ENCODE data around the gene LDB1. TPM values are rescaled to one million over a fixed set of nuclear protein-coding genes. Genes with fewer than 3 reads are reported as not detected.

Gene LDB1, protein sequence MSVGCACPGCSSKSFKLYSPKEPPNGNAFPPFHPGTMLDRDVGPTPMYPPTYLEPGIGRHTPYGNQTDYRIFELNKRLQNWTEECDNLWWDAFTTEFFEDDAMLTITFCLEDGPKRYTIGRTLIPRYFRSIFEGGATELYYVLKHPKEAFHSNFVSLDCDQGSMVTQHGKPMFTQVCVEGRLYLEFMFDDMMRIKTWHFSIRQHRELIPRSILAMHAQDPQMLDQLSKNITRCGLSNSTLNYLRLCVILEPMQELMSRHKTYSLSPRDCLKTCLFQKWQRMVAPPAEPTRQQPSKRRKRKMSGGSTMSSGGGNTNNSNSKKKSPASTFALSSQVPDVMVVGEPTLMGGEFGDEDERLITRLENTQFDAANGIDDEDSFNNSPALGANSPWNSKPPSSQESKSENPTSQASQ
- 10 to 100 TPM; 46.5 to 46.6 TPM for total RNA-seq

DNA sequence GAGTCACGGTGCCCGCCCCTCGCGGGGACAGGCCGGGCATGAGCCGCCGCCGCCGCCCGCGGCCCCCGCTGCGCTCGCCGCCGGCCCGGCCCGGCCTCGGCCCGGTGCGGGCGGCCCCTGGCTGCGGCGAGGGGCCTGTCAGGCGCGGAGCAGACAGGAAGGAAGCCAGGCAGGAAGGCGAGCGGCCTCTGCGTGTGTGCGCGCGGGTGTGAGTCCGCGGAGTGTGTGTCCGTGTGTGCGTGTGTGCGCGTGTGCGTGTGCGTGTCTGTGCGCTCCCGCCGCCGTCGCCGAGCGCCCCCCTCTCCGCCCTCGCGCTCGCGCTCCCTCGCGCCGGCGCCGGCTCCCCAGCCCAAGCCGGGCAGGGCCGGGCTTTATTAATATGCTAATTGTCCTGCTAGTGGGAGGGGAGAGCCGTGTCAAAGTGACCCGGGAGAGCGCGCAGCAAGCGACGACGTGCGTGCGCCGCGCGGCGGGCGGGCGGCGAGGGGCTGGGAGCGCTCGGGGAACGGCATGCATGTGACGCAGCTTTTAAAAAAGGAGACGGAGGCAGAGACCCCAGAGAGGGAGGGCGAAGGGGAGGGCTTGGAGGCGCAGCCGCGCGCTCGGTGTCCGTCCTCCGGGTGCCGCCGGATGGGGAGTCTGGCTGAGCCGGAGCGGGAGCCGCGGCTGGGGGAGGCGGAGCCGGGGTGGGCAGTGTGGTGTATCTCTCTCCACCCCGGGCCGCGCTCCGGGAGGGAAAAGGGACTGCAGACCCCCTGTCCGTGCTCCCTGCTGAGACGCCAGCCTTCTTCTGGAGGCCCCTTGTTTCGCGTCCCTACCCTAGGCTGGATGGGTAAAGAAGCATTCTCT, at the start of gene LDB1:
Gene LDB1 (minus strand): TSS at position 227 of the 849 bp plus-strand sequence. CDS start 258 bp downstream, outside the sequence.
- Mint-ChIP-seq H3K9me3 (no peaks in the 10 kb centered on the region), H3K27ac (peak within 1 kb of the TSS; percentile 98), H3K27me3 (ENCODE audit: low read depth) (no peaks in the 10 kb centered on the region), H3K4me1 (ENCODE audit: low read depth) (peaks cover 38% of the 10 kb centered on the region), H3K36me3 (ENCODE audit: low read depth) (no peaks in the 10 kb centered on the region), H3K4me3 (peak within 1 kb of the TSS; percentile 93)
- peak; percentile 72 for DNase-seq
- intact Hi-C loops (cut with micrococcal nuclease) = no loop called here
- CTCF ChIA-PET = no interaction called here

DNA sequence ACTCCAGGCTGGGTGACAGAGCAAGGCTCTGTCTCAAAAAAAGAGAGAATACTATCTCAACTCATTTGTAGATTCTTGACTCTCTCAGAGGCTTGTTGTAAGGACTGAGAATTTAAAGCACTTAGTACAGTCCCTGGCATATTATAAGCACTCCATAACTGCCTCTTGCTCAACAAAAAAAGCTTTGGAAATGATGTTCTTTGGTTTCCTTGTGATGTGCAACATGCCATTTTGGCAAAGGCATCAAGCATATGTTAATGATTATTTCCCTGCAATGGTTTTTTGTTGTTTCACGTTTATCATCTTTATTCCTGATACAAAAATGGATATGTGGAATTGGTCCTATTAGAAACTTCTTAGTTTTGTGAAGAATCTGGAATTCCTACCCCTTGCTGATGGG, 47.7 kb upstream of the LDB1 start:
- no peak overlapping the region for H3K27ac Mint-ChIP-seq
- intact Hi-C loops (cut with micrococcal nuclease) = loop anchor here (5.0 to 10.0 kb wide), 2 partner anchors 224 to 417 kb away; no protein-coding TSS in a partner anchor
- H3K4me1 Mint-ChIP-seq (ENCODE audit: low read depth) = peaks cover 10% of the 10 kb centered on the region
- DNase-seq = no peak
- no peak overlapping the region for H3K4me3 Mint-ChIP-seq
- no peaks in the 10 kb centered on the region for H3K9me3 Mint-ChIP-seq
- H3K36me3 Mint-ChIP-seq (ENCODE audit: low read depth) = peaks cover 7% of the 10 kb centered on the region
- CTCF ChIA-PET = interaction anchor here (0.6 to 5.1 kb wide), 5 partner anchors 21 to 184 kb away, joined by 3 to 71 read pairs (median 4); partner anchors contain the start of gene ELOVL3
- no peaks in the 10 kb centered on the region for H3K27me3 Mint-ChIP-seq (ENCODE audit: low read depth)

DNA sequence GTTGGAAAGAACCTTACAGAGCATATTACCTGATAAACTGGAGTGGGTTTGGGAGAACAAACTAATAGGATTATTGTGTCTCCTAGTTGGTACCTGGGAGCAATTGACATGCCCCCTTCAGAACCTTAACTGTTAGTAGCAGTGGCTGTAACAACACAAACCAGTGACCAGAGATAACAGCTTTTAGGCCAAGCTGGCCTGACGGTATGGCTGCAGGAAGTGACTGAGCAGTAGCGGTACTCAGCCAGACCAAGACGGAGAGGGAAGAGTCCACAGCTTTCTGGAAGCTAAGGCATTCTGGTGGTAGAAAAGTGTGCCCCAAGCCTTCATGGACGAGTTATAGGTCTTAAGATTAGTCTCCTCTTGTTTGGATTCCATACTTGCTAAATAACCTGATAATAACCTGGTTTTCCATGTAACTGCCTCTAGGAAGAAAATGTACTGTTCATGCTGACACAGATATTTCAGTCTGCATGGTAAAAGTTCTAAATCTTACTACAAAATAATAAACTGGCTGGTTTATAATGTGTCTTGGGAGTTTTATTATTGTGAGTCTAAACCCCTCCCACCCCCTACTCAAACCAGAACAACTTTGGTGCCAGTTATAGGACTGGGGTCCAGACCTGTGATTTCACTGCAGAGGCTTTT, 43.3 kb upstream of the LDB1 start:
- Mint-ChIP-seq H3K27ac (no peak overlapping the region), H3K4me3 (no peak overlapping the region), H3K27me3 (ENCODE audit: low read depth) (no peaks in the 10 kb centered on the region), H3K36me3 (ENCODE audit: low read depth) (peaks cover 40% of the 10 kb centered on the region), H3K4me1 (ENCODE audit: low read depth) (peaks cover 2% of the 10 kb centered on the region), H3K9me3 (no peaks in the 10 kb centered on the region)
- DNase-seq = no peak
- intact Hi-C loops (cut with micrococcal nuclease) = loop anchor here (10.0 kb wide), 1 partner anchor 421 kb away; no protein-coding TSS in a partner anchor
- CTCF ChIA-PET = no interaction called here

DNA sequence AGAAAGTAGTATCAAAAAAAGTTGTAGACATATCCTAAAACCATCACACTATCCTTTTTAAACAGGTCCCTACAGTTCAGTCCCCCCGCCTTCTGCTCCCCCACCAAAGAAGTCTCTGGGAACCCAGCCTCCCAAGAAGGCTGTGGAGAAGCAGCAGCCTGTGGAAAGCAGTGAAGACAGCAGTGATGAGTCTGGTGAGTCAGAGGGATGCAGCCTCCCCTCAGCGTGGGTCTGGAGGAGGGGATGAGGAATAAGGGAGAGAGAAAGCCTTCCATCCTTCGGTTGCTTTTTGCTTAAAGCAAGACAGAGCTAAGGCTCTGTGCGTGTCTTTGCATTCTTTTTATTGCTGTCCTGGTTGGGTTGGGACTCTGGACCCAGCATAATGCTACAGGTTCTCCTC, 39.7 kb upstream of the LDB1 start:
- Mint-ChIP-seq H3K9me3 (no peaks in the 10 kb centered on the region), H3K27me3 (ENCODE audit: low read depth) (no peaks in the 10 kb centered on the region), H3K4me3 (no peak overlapping the region), H3K36me3 (ENCODE audit: low read depth) (peaks cover 69% of the 10 kb centered on the region), H3K27ac (no peak overlapping the region), H3K4me1 (ENCODE audit: low read depth) (peaks cover 35% of the 10 kb centered on the region)
- CTCF ChIA-PET = interaction anchor here (2.8 kb wide), 1 partner anchor 10 kb away, joined by 41 read pairs; no protein-coding TSS in a partner anchor
- intact Hi-C loops (cut with micrococcal nuclease) = loop anchor here (10.0 kb wide), 1 partner anchor 425 kb away; no protein-coding TSS in a partner anchor
- no peak for DNase-seq

DNA sequence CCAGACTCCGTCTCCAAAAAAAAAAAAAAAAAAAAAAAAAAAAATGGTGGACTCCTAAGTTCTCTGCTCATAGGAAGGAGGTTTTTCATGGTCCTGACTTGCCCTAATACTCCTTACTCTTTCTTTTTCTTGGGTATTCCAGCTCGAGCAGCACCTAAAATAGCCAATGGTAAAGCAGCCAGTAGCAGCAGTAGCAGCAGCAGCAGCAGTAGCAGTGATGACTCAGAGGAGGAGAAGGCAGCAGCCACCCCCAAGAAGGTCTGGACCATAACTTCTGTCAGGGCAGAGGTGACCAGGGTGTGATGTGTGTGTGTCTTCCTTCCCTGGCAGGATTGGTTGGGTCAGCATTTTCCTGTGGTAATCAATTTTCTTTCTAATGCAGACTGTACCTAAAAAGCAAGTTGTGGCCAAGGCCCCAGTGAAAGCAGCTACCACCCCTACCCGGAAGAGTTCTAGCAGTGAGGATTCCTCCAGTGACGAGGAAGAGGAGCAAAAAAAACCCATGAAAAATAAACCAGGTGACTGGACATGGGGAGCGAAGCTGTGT, 39.0 kb upstream of the LDB1 start:
- Mint-ChIP-seq H3K4me3 (no peak overlapping the region), H3K36me3 (ENCODE audit: low read depth) (peaks cover 76% of the 10 kb centered on the region), H3K27me3 (ENCODE audit: low read depth) (no peaks in the 10 kb centered on the region), H3K4me1 (ENCODE audit: low read depth) (peaks cover 42% of the 10 kb centered on the region), H3K27ac (no peak overlapping the region), H3K9me3 (no peaks in the 10 kb centered on the region)
- CTCF ChIA-PET = interaction anchor here (2.8 kb wide), 1 partner anchor 11 kb away, joined by 41 read pairs; no protein-coding TSS in a partner anchor
- intact Hi-C loops (cut with micrococcal nuclease) = no loop called here
- DNase-seq = no peak

DNA sequence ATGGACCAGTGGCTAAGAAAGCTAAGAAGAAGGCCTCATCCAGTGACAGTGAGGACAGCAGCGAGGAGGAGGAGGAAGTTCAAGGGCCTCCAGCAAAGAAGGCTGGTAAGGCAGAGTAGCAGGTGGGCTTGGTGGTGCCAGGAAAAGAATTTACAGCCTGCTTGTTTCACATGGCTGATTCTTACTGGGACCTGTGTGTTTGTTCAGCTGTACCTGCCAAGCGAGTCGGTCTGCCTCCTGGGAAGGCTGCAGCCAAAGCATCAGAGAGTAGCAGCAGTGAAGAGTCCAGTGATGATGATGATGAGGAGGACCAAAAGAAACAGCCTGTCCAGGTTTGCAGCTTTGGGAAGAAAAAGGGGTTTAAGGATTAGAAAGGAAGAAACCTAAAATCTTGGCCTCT, 37.1 kb upstream of the LDB1 start:
- CTCF ChIA-PET = interaction anchor here (0.6 to 2.1 kb wide), 5 partner anchors 12 to 195 kb away, joined by 3 to 8 read pairs (median 5); no protein-coding TSS in a partner anchor
- H3K4me3 Mint-ChIP-seq = no peak overlapping the region
- H3K27me3 Mint-ChIP-seq (ENCODE audit: low read depth) = no peaks in the 10 kb centered on the region
- H3K9me3 Mint-ChIP-seq = no peaks in the 10 kb centered on the region
- peaks cover 85% of the 10 kb centered on the region for H3K36me3 Mint-ChIP-seq (ENCODE audit: low read depth)
- no peak overlapping the region for H3K27ac Mint-ChIP-seq
- DNase-seq = no peak
- intact Hi-C loops (cut with micrococcal nuclease) = no loop called here
- H3K4me1 Mint-ChIP-seq (ENCODE audit: low read depth) = peaks cover 51% of the 10 kb centered on the region

DNA sequence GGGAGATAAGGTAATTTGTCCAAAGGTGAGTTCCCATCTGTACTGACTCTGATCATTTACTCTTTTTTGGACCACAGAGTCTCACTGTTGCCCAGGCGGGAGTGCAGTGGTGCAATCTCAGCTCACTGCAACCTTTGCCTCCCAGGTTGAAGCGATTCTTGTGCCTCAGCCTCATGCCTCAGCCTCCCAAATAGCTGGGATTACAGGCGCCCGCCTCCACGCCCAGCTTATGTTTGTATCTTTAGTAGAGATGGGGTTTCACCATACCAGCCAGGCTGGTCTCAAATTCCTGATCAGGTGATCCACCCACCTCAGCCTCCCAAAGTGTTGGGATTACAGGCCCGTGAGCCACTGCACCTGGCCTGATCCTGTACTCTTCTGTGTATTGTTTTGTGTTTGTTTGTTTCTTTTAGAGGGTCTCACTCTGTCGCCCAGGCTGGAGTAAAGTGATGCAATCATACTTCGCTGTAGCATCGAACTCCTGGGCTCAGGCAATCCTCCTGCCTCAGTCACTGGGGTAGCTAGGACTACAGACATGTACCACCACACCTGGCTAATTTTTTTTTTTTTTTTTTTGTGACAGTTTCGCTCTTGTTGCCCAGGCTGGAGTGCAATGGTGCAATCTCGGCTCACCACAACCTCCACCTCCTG, 34.4 kb upstream of the LDB1 start:
- Mint-ChIP-seq H3K4me1 (ENCODE audit: low read depth) (peaks cover 67% of the 10 kb centered on the region), H3K4me3 (peak overlapping the region; percentile 63), H3K27me3 (ENCODE audit: low read depth) (no peaks in the 10 kb centered on the region), H3K27ac (peak overlapping the region; percentile 59), H3K9me3 (no peaks in the 10 kb centered on the region), H3K36me3 (ENCODE audit: low read depth) (peaks cover 80% of the 10 kb centered on the region)
- intact Hi-C loops (cut with micrococcal nuclease) = no loop called here
- no peak for DNase-seq
- CTCF ChIA-PET = interaction anchor here (1.4 kb wide), 1 partner anchor 15 kb away, joined by 6 read pairs; no protein-coding TSS in a partner anchor

DNA sequence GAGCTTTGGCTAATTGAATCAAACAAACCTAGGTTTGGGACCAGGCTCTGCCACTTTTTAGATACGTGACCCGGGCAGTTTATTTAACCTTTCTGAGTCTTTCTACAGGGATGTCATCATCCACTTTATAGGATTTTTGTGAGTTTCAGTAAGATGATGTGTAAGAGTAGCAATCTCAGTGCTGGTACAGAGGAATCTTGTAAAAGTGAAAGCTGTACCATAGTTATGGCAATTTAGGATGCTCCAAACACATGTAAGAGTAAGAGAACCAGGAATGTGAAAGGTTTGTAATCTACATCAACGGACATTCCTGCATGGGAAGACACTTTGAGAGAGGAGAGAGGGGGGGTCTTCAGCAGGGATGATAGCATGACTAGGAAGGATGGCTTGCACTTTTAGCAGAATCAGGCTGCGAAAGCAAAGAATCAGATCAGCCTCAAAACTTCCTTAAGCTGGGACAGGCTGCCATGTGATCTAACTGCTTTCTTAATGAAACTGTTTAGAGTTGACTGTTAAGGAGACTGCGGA, 33.0 kb upstream of the LDB1 start:
- H3K4me3 Mint-ChIP-seq = peak overlapping the region; percentile 98
- H3K9me3 Mint-ChIP-seq = no peaks in the 10 kb centered on the region
- peak overlapping the region; percentile 96 for H3K27ac Mint-ChIP-seq
- H3K36me3 Mint-ChIP-seq (ENCODE audit: low read depth) = peaks cover 80% of the 10 kb centered on the region
- peaks cover 64% of the 10 kb centered on the region for H3K4me1 Mint-ChIP-seq (ENCODE audit: low read depth)
- H3K27me3 Mint-ChIP-seq (ENCODE audit: low read depth) = no peaks in the 10 kb centered on the region
- CTCF ChIA-PET = interaction anchor here (1.3 kb wide), 1 partner anchor 21 kb away, joined by 5 read pairs; no protein-coding TSS in a partner anchor
- intact Hi-C loops (cut with micrococcal nuclease) = loop anchor here (2.0 kb wide), 1 partner anchor 96 kb away; the partner anchor contains the start of gene ARMH3
- DNase-seq = no peak

DNA sequence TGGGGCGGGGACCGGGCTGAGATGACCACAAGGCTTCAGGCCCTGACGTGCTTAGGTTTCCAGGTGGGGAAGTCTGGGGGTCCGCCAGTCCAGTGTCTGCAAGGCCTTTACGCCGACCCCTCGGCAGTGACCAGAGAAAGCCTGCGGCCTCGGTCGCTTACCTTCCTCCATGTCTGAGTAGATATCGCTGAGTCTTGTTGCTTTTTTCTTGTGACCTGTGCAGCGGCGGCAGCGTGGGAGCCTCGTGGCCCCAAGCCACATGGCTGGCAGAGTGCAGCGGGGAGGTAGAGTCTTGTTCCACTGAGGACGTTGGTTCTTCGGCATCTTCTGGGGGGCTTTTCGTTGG, 32.4 kb upstream of the LDB1 start:
- CTCF ChIA-PET = interaction anchor here (2.5 kb wide), 1 partner anchor 20 kb away, joined by 5 read pairs; the partner anchor contains the start of gene PPRC1
- peak; percentile 38 for DNase-seq
- H3K27ac Mint-ChIP-seq = peak overlapping the region; percentile 96
- no peaks in the 10 kb centered on the region for H3K27me3 Mint-ChIP-seq (ENCODE audit: low read depth)
- peak overlapping the region; percentile 98 for H3K4me3 Mint-ChIP-seq
- H3K36me3 Mint-ChIP-seq (ENCODE audit: low read depth) = peaks cover 83% of the 10 kb centered on the region
- intact Hi-C loops (cut with micrococcal nuclease) = loop anchor here (1.0 to 2.0 kb wide), 11 partner anchors 20 to 562 kb away; partner anchors contain the start of genes ACTR1A, ARL3, ARMH3 and CUEDC2
- no peaks in the 10 kb centered on the region for H3K9me3 Mint-ChIP-seq
- H3K4me1 Mint-ChIP-seq (ENCODE audit: low read depth) = peaks cover 59% of the 10 kb centered on the region

DNA sequence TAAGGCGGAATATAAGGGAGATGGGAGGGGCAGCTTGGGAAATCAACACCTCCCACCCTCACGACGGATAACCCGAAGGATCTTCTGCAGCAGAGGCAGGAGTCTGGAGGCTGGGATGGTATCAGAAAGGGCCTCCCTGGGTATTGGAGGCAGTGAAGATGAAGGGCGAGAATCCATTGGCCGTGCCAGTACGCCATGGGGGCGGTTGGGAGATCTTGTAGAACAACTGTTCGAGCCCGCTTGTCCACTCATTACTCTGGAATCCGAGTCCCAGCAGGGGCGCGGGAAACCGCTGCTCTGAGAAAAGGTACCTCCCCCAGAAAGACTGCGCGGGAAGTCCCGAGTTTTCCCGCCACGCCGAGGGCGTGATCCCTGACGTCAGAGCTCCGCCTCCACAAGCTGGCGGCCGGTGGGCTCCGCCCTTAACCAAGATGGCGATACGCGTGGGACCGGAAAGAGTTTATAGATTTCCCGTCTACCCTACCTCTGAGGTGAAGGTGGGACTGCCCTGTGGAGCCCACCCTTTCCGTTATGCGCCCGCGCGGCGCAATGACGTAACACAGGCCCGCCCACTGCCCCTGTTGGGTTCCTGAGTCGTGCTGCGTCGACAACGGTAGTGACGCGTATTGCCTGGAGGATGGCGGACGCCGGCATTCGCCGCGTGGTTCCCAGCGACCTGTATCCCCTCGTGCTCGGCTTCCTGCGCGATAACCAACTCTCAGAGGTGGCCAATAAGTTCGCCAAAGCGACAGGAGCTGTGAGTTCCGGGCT, 31.8 kb upstream of the LDB1 start, which contains the start of gene NOLC1:
Gene NOLC1 (plus strand): TSS at position 616 of the 771 bp plus-strand sequence. CDS start 22 bp downstream, at position 638.
- CTCF ChIA-PET = interaction anchor here (1.0 to 2.5 kb wide), 2 partner anchors 14 to 19 kb away, joined by 3 to 5 read pairs; partner anchors contain the start of gene PPRC1
- Mint-ChIP-seq H3K27me3 (ENCODE audit: low read depth) (no peaks in the 10 kb centered on the region), H3K4me1 (ENCODE audit: low read depth) (peaks cover 53% of the 10 kb centered on the region)

More for the DNA sequence above, 31.8 kb upstream of the LDB1 start, which contains the start of gene NOLC1:
- DNase-seq = peak; percentile 100
- H3K9me3 Mint-ChIP-seq = no peaks in the 10 kb centered on the region
- H3K4me3 Mint-ChIP-seq = peak within 1 kb of the TSS; percentile 98
- intact Hi-C loops (cut with micrococcal nuclease) = loop anchor here (1.0 to 2.0 kb wide), 11 partner anchors 20 to 562 kb away; partner anchors contain the start of genes ACTR1A, ARL3, ARMH3 and CUEDC2
- H3K36me3 Mint-ChIP-seq (ENCODE audit: low read depth) = peaks cover 82% of the 10 kb centered on the region
- peak within 1 kb of the TSS; percentile 96 for H3K27ac Mint-ChIP-seq
